Amniotic epithelial cell (primary cell): ENCODE measurements around the gene FBXW2.

Experiments used
- DNase-seq: peaks from one replicate; pipeline ENCODE4 v3.0.0-alpha.2; 2010; ENCODE audit warnings: low read depth

The FBXW2 gene

DNA sequence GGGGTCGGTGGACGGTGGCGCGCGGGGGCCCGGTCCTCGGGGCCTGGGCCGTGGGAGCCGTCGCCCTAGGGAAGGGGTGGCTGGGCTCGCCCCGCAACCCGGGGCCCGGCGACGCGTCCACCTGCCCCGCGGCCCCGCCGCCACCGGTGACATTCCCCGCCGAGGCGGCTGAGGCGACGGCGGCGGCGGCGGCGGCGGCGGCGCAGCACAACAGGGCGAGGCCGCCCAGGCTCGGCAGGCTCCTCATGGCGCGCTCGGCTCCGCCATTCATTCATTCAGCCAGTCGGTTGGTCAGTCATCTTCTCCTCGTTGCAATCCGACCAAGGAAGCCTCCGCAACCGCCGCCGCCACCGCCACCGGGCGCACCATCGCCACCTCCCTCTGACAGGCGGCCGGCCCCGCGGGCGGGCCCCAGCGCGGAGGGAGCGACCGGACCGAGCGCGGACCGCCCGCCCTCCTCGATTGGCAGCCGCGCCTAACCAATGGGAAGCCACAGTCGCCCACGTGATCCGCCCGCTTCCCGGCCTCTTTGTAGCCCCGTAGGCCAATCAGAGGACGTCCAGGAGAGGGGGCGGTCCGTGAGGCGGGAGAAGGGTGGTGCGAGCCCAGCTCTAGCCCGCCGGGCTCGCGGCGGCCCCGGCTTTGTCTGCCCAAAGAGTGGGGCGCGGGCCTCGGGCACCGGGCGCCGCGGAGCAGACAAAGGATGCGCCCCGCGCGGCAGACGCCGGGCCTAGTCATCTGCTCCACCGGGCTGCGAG lies 78.9 kb downstream of the FBXW2 start, which contains the start of gene MEGF9:
Gene MEGF9, minus strand, starts transcription at position 383 of the 758 bp plus-strand sequence. Its CDS starts 112 bp downstream, at position 271.
- DNase-seq = peak; percentile 94

GRCh38 chr9:120713257-120714087 lies 79.7 kb downstream of the FBXW2 start:
- DNase-seq = no peak

- DNase-seq = no peak
These were observed 80.6 kb downstream of the FBXW2 start for GRCh38 chr9:120712539-120713031.

DNA sequence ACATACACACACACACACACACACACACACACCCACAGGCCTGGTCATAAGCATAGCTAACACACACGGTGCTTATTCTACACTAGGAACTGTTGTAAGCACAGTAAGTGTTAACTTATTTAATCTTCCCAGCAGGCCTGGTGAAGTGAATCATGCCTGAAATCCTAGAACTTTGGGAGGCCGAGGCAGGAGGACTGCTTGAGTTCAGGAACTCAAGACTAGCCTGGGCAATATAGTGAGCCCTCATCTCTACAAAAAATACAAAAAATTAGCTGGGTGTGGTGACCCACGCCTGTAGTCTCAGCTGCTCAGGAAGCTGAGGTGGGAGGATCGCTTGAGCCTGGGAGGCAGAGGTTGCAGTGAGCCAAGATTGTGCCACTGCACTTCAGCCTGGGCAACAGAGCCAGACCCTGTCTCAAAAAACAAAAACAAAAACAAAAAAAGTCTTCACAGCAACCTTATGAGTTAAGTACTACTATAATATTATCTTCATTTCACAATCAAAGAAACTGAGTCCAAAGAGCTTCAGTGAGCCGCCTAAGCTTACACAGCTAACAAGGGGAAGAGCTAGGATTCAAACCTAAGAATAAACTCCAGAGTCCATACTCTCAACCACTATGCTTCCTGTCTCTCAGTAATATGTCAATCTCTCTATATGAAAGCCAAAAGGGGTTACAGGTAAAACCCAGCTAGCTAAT lies 81.2 kb downstream of the FBXW2 start:
- DNase-seq = no peak

- DNase-seq = no peak
These were observed 81.9 kb downstream of the FBXW2 start for GRCh38 chr9:120711354-120711753.

GRCh38 chr9:120710110-120710981 lies 82.9 kb downstream of the FBXW2 start:
- DNase-seq = no peak

- DNase-seq = peak; percentile 87
These were observed 84.5 kb downstream of the FBXW2 start for GRCh38 chr9:120708526-120709224.

GRCh38 chr9:120707170-120707569 lies 86.0 kb downstream of the FBXW2 start:
- DNase-seq = no peak
